Endothelial cell of umbilical vein (primary cell): ENCODE results near the gene MRPL42. TPM values are rescaled to one million over a fixed set of nuclear protein-coding genes. Genes with fewer than 3 reads are reported as not detected.

Source experiments
- BruUV-seq: library from RNA; stranded (reverse); fragments of 400-500 nt; replicated peaks from 2 replicates; lab custom pipeline; 2021; lab: Mats Ljungman, UMichigan
- CTCF ChIA-PET: fragments of 300-600, 350-600 bp; sonication (Branson Sonifier 250); formaldehyde crosslinking; loops from one replicate; lab custom pipeline; 2021; ENCODE audit warnings: antibody characterized with exemption, inconsistent platforms; lab: Charles Lee
- POLR2A ChIA-PET: fragments of 300-600, 350-600 bp; sonication (Branson Sonifier 250); formaldehyde crosslinking; loops from one replicate; lab custom pipeline; 2021; ENCODE audit warnings: antibody characterized with exemption, inconsistent platforms; lab: Charles Lee
- DNase-seq: peaks from one replicate; pipeline ENCODE4 v3.0.0-alpha.2; 2011; ENCODE audit warnings: low read depth, low spot score
- FAIRE-seq: peaks from 2 replicates; lab custom pipeline; 2011; peaks lifted over from hg19 to GRCh38; lab: Jason Lieb, UNC
- H2AFZ ChIP-seq: 2 replicates; pipeline ENCODE4 v1.6.0; 2012; ENCODE audit warnings: low read depth, low read length, control low read depth, inconsistent platforms
- H3K27ac ChIP-seq: 2 replicates; pipeline ENCODE4 v1.5.1; 2011; ENCODE audit warnings: low read depth, mild to moderate bottlenecking, control low read depth, low read length, moderate library complexity; ENCODE audit not compliant: insufficient read depth
- H3K27me3 ChIP-seq, 2 experiments: 2 replicates each; pipeline versions ENCODE4 v1.6.0 to v1.6.1; 2011; ENCODE audit warnings: low read length in 2 of 2, mixed read lengths in 1 of 2; ENCODE audit not compliant: control insufficient read depth in 2 of 2, insufficient read depth in 2 of 2
- H3K36me3 ChIP-seq, 2 experiments: 2 replicates in 1 of 2; 3 replicates in 1 of 2; pipeline ENCODE4 v1.5.1; 2011; ENCODE audit warnings: low read length in 2 of 2, mild to moderate bottlenecking in 1 of 2, moderate library complexity in 1 of 2; ENCODE audit not compliant: control insufficient read depth in 2 of 2, insufficient read depth in 2 of 2; ENCODE audit errors: extremely low read depth in 1 of 2
- H3K4me1 ChIP-seq: 3 replicates; pipeline ENCODE4 v1.5.1; 2011; ENCODE audit warnings: mild to moderate bottlenecking, low read length; ENCODE audit not compliant: control insufficient read depth, insufficient read depth; ENCODE audit errors: extremely low read depth
- H3K4me2 ChIP-seq: 2 replicates; pipeline ENCODE4 v1.6.1; 2011; ENCODE audit warnings: low read length, control low read depth, mixed read lengths; ENCODE audit not compliant: insufficient read depth
- H3K4me3 ChIP-seq, 3 experiments: fragments of 200-600 bp in 1 of 3; sonication (generic), shearing (Covaris generic) in 1 of 3; replicated peaks in 1 of 3; 2 replicates each; pipeline ENCODE4 v1.5.1; 2011 to 2016; ENCODE audit warnings: control low read depth in 3 of 3, low read length in 3 of 3, mild to moderate bottlenecking in 2 of 3, inconsistent platforms in 1 of 3, low read depth in 1 of 3, moderate library complexity in 1 of 3; ENCODE audit not compliant: insufficient read depth in 1 of 3
- H3K79me2 ChIP-seq: 2 replicates; pipeline ENCODE4 v1.6.0; 2012; ENCODE audit warnings: low read length, inconsistent platforms; ENCODE audit not compliant: control insufficient read depth, insufficient read depth
- H3K9ac ChIP-seq: replicated peaks from 2 replicates; pipeline ENCODE3; 2011; ENCODE audit warnings: low read length, control low read depth; ENCODE audit not compliant: insufficient read depth; ENCODE audit errors: extremely low read depth
- H3K9me1 ChIP-seq: replicated peaks from 3 replicates; pipeline ENCODE4 v1.6.0; 2011; ENCODE audit warnings: mild to moderate bottlenecking, low read length; ENCODE audit not compliant: control insufficient read depth, insufficient read depth; ENCODE audit errors: extremely low read depth
- H3K9me3 ChIP-seq: replicated peaks from 2 replicates; pipeline ENCODE4 v1.5.1; 2012; ENCODE audit warnings: low read length, inconsistent platforms; ENCODE audit not compliant: control insufficient read depth, insufficient read depth
- H4K20me1 ChIP-seq: replicated peaks from 2 replicates; pipeline ENCODE3; 2011; ENCODE audit warnings: mild to moderate bottlenecking, low read length; ENCODE audit not compliant: control insufficient read depth, insufficient read depth; ENCODE audit errors: extremely low read depth
- CTCF ChIP-seq, 2 donors: IDR thresholded peaks; 1 replicate in 1 of 2; 2 replicates in 1 of 2; pipeline ENCODE4 v1.5.1; 2011; ENCODE audit warnings: low read length in 2 of 2, mild to moderate bottlenecking in 2 of 2, moderate library complexity in 2 of 2, control low read depth in 1 of 2, inconsistent platforms in 1 of 2, low read depth in 1 of 2; ENCODE audit not compliant: insufficient read depth in 1 of 2; ENCODE audit errors: extremely low read depth in 1 of 2
- EZH2 ChIP-seq: IDR thresholded peaks from 2 replicates; pipeline ENCODE4 v1.6.1; 2012; ENCODE audit warnings: borderline replicate concordance, low read depth, mild to moderate bottlenecking, moderate library complexity, low read length, inconsistent platforms; ENCODE audit not compliant: severe bottlenecking
- FOS ChIP-seq: IDR thresholded peaks from 2 replicates; pipeline ENCODE4 v1.6.1; 2011; ENCODE audit warnings: mild to moderate bottlenecking, low read length, moderate library complexity, borderline replicate concordance; ENCODE audit not compliant: insufficient read depth
- GATA2 ChIP-seq: IDR thresholded peaks from 2 replicates; pipeline ENCODE4 v1.7.0; 2011; ENCODE audit warnings: low read depth, mild to moderate bottlenecking, moderate library complexity, mixed read lengths, low read length; ENCODE audit not compliant: insufficient read length, insufficient read depth
- JUN ChIP-seq: IDR thresholded peaks from 2 replicates; pipeline ENCODE4 v1.6.1; 2011; ENCODE audit warnings: borderline replicate concordance, low read depth; ENCODE audit not compliant: insufficient read length, insufficient read depth
- MAX ChIP-seq: IDR thresholded peaks from 2 replicates; pipeline ENCODE4 v1.6.1; 2011; ENCODE audit not compliant: insufficient read depth, insufficient read length
- MYC ChIP-seq: IDR thresholded peaks from one replicate; pipeline ENCODE4 v1.6.1; 2011; ENCODE audit warnings: mild to moderate bottlenecking, low read depth, low read length
- POLR2A ChIP-seq: IDR thresholded peaks from 2 replicates; pipeline ENCODE4 v1.6.1; 2012; ENCODE audit warnings: low read depth, mild to moderate bottlenecking, control low read depth, low read length
- POLR2AphosphoS5 ChIP-seq: IDR thresholded peaks from 2 replicates; pipeline ENCODE4 v1.6.1; 2012; ENCODE audit warnings: low read depth, mild to moderate bottlenecking, control low read depth, low read length, moderate library complexity; ENCODE audit not compliant: insufficient read depth
- dilution Hi-C: fragments of 300-500 bp; cut with MboI; formaldehyde crosslinking; loops from one replicate; pipeline ENCODE4 v1.15.0; 2019; ENCODE audit warnings: low sequenced_read_pairs; ENCODE audit not compliant: extremely low pct_ligation_motif_present
- intact Hi-C: fragments of 100-400 bp; cut with micrococcal nuclease; formaldehyde crosslinking; loops from one replicate; pipeline ENCODE4 v1.10.0; 2022
- polyA plus RNA-seq, 4 experiments: library from polyadenylated mRNA; depleted of rRNA in 3 of 4; stranded (reverse) in 3 of 4; unstranded in 1 of 4; fragments of >200 nt; gene quantifications; 2 replicates each; pipeline versions ENCODE4 v1.2.1 to v1.2.3, GENCODE V29; 2011 to 2012; ENCODE audit warnings: missing spikeins in 1 of 4
- total RNA-seq: library from RNA; stranded (reverse); gene quantifications from 2 replicates; pipeline ENCODE4 v1.2.3, GENCODE V29; 2021

Gene MRPL42
- total and polyA plus RNA-seq, 2 donors (not counting 3 experiments of a cell fraction or from before 2014, with no cell fraction given), result 38.5 to 61.2 TPM

- no peak for FAIRE-seq
Measured at GRCh38 chr12:93438266-93439050, 28.9 kb upstream of the MRPL42 start.

More at GRCh38 chr12:93438266-93439050, 28.9 kb upstream of the MRPL42 start:
- Histone ChIP-seq H3K4me2 (no peak overlapping the region), H3K9me1 (no peaks in the 10 kb centered on the region), H3K4me3 (no peak overlapping the region), H3K9ac (no peak overlapping the region), H2AFZ (no peak overlapping the region), H3K27ac (no peak overlapping the region), H4K20me1 (peaks cover 15% of the 10 kb centered on the region), H3K9me3 (no peaks in the 10 kb centered on the region), H3K4me1 (peaks cover 22% of the 10 kb centered on the region), H3K79me2 (peaks cover 82% of the 10 kb centered on the region), H3K27me3 (no peaks in the 10 kb centered on the region), H3K36me3 (no peaks in the 10 kb centered on the region)
- dilution Hi-C loops (no loop called here), intact Hi-C loops (no loop called here)
- no TSS peak for BruUV-seq
- TF ChIP-seq FOS (no peak), EZH2 (no peak), CTCF (IDR thresholded peaks at IDR 0.05; ENCODE audit: extremely low read depth in 1 of 2, insufficient read depth in 1 of 2, low read depth in 1 of 2, low read length in 2 of 2) (no peak), MYC (no peak), POLR2AphosphoS5 (no peak), JUN (no peak), POLR2A (no peak), GATA2 (no peak), MAX (no peak)
- POLR2A ChIA-PET, result no interaction called here
- CTCF ChIA-PET, result interaction anchor here (1.1 kb wide), 1 partner anchor 15 kb away, joined by 3 read pairs; no protein-coding TSS in a partner anchor
- DNase-seq, result no peak
